Liver (tissue), 9 donors: ENCODE results near the gene TVP23C. TPM values are rescaled to one million over a fixed set of nuclear protein-coding genes. Genes with fewer than 3 reads are reported as not detected.

Source experiments
- DNase-seq: peaks from one replicate; pipeline ENCODE4 v3.0.0-alpha.2; 2017; ENCODE audit warnings: low spot score
- H3K27ac ChIP-seq, 2 donors: one replicate each; pipeline ENCODE4 v1.7.0; 2013; ENCODE audit warnings: inconsistent platforms in 2 of 2, low read length in 2 of 2, control low read depth in 1 of 2, low read depth in 1 of 2, mild to moderate bottlenecking in 1 of 2
- H3K27me3 ChIP-seq, 4 donors: one replicate each; pipeline versions ENCODE4 v1.6.1 to v1.7.0; 2013; ENCODE audit warnings: low read length in 3 of 4, inconsistent platforms in 1 of 4, mild to moderate bottlenecking in 1 of 4, moderate library complexity in 1 of 4; ENCODE audit not compliant: control insufficient read depth in 4 of 4, insufficient read depth in 4 of 4
- H3K36me3 ChIP-seq, 4 donors: one replicate each; pipeline versions ENCODE4 v1.6.1 to v1.7.0; 2013; ENCODE audit warnings: low read length in 3 of 4, mild to moderate bottlenecking in 3 of 4, low read depth in 1 of 4, moderate library complexity in 1 of 4; ENCODE audit not compliant: control insufficient read depth in 4 of 4, insufficient read depth in 3 of 4
- H3K4me1 ChIP-seq, 4 donors: one replicate each; pipeline versions ENCODE4 v1.6.1 to v1.7.0; 2013; ENCODE audit warnings: low read length in 3 of 4, mild to moderate bottlenecking in 3 of 4, moderate library complexity in 1 of 4; ENCODE audit not compliant: control insufficient read depth in 4 of 4, insufficient read depth in 4 of 4
- H3K4me3 ChIP-seq, 3 donors: one replicate each; pipeline versions ENCODE4 v1.6.1 to v1.7.0; 2013; ENCODE audit warnings: low read length in 3 of 3, control low read depth in 1 of 3, low read depth in 1 of 3, mild to moderate bottlenecking in 1 of 3
- H3K9ac ChIP-seq, 2 donors: one replicate each; pipeline ENCODE4 v1.7.0; 2013; ENCODE audit warnings: low read length in 2 of 2, mild to moderate bottlenecking in 2 of 2, moderate library complexity in 2 of 2, control low read depth in 1 of 2, low read depth in 1 of 2
- H3K9me3 ChIP-seq, 4 donors: one replicate each; pipeline versions ENCODE4 v1.6.1 to v1.7.0; 2013; ENCODE audit warnings: low read length in 3 of 4; ENCODE audit not compliant: control insufficient read depth in 4 of 4
- ATF3 ChIP-seq: IDR thresholded peaks from 2 replicates; pipeline ENCODE4 v1.6.1; 2016; ENCODE audit warnings: antibody characterized with exemption
- CTCF ChIP-seq: fragments of 150-350 bp; IDR thresholded peaks from 2 replicates; pipeline ENCODE4 v1.5.1; 2017; ENCODE audit warnings: improper control_type of control experiment, low read depth, low read length; ENCODE audit not compliant: missing input control
- EGR1 ChIP-seq, 2 donors: IDR thresholded peaks; 2 replicates each; pipeline ENCODE4 v1.6.1; 2016 to 2018; ENCODE audit warnings: antibody characterized with exemption in 2 of 2, low read depth in 2 of 2
- FOXA2 ChIP-seq: IDR thresholded peaks from 2 replicates; pipeline ENCODE4 v1.6.1; 2016; ENCODE audit warnings: antibody characterized with exemption
- GABPA ChIP-seq, 2 donors: IDR thresholded peaks in 1 of 2; conservative IDR thresholded peaks in 1 of 2; 2 replicates each; pipeline ENCODE4 v1.6.1; 2016; ENCODE audit warnings: antibody characterized with exemption in 2 of 2, mild to moderate bottlenecking in 1 of 2, moderate library complexity in 1 of 2
- HNF4A ChIP-seq, 2 donors: conservative IDR thresholded peaks; 2 replicates each; pipeline ENCODE4 v1.6.1; 2016; ENCODE audit warnings: antibody characterized with exemption in 2 of 2, mild to moderate bottlenecking in 2 of 2
- HNF4G ChIP-seq: IDR thresholded peaks from 2 replicates; pipeline ENCODE4 v1.6.1; 2016; ENCODE audit warnings: antibody characterized with exemption
- JUND ChIP-seq, 2 donors: IDR thresholded peaks; 2 replicates each; pipeline ENCODE4 v1.6.1; 2016; ENCODE audit warnings: antibody characterized with exemption in 2 of 2
- MAX ChIP-seq: IDR thresholded peaks from 2 replicates; pipeline ENCODE4 v1.6.1; 2016; ENCODE audit warnings: antibody characterized with exemption
- NR2F2 ChIP-seq: IDR thresholded peaks from 2 replicates; pipeline ENCODE4 v1.6.1; 2016; ENCODE audit warnings: antibody characterized with exemption
- RAD21 ChIP-seq, 2 donors: IDR thresholded peaks; 2 replicates each; pipeline ENCODE4 v1.6.1; 2016; ENCODE audit warnings: antibody characterized with exemption in 2 of 2, mild to moderate bottlenecking in 2 of 2
- REST ChIP-seq: IDR thresholded peaks from 2 replicates; pipeline ENCODE4 v1.6.1; 2016; ENCODE audit warnings: antibody characterized with exemption, mild to moderate bottlenecking
- RXRA ChIP-seq, 2 donors: IDR thresholded peaks; 2 replicates each; pipeline ENCODE4 v1.6.1; 2017 to 2018; ENCODE audit warnings: antibody characterized with exemption in 2 of 2, mild to moderate bottlenecking in 1 of 2
- SP1 ChIP-seq: IDR thresholded peaks from 2 replicates; pipeline ENCODE4 v1.6.1; 2018; ENCODE audit warnings: antibody characterized with exemption, mild to moderate bottlenecking
- TAF1 ChIP-seq: conservative IDR thresholded peaks from 2 replicates; pipeline ENCODE4 v1.6.1; 2016; ENCODE audit warnings: antibody characterized with exemption, mild to moderate bottlenecking
- YY1 ChIP-seq: IDR thresholded peaks from 2 replicates; pipeline ENCODE4 v1.6.1; 2016; ENCODE audit warnings: antibody characterized with exemption, mild to moderate bottlenecking
- ZBTB33 ChIP-seq: IDR thresholded peaks from 2 replicates; pipeline ENCODE4 v1.6.1; 2016; ENCODE audit warnings: antibody characterized with exemption
- WGBS: extraction: QIAGEN DNeasy Blood & Tissue Kit; methylation state at CpG from one replicate; pipeline ENCODE4 v1.1.7; 2013; 5-methylcytosine and 5-hydroxymethylcytosine counted together
- polyA plus RNA-seq, 2 donors: library from polyadenylated mRNA; stranded (reverse) in 1 of 2; unstranded in 1 of 2; fragments of 200-250 nt in 1 of 2; fragments of >200 nt in 1 of 2; fragmentation: Nextera tagmentation in 1 of 2; extraction: Ambion mirVana in 1 of 2; gene quantifications; one replicate each; pipeline versions ENCODE4 v1.2.1 to v1.2.3, GENCODE V29; 2013 to 2015
- total RNA-seq, 2 donors: library from RNA; depleted of rRNA; stranded (reverse); fragments of >200 nt; gene quantifications; one replicate each; pipeline ENCODE4 v1.2.3, GENCODE V29; 2014
- donor health status: healthy.
- donor health status: healthy.
- donor health status: healthy.
- donor health status: healthy.
- donor health status: healthy.

TVP23C gene
- total and polyA plus RNA-seq, 4 donors: 0.77 to 20.7 (median 4.9) TPM

- Histone ChIP-seq H3K9me3 (no peaks in the 10 kb centered on the region), H3K27me3 (no peaks in the 10 kb centered on the region), H3K4me3 (no peak within 1 kb of the TSS), H3K36me3 (no peaks in the 10 kb centered on the region), H3K27ac (no peak within 1 kb of the TSS), H3K4me1 (peaks cover 0 to 3% (median 1%) of the 10 kb centered on the region in 4 donors), H3K9ac (no peak within 1 kb of the TSS)
- TF ChIP-seq MAX (no peak), GABPA (IDR thresholded peaks at IDR 0.05 in 1 of 2, conservative IDR thresholded peaks at IDR 0.05 in 1 of 2) (no peak), HNF4G (no peak), YY1 (no peak), REST (no peak), SP1 (no peak), CTCF (no peak), ZBTB33 (no peak), ATF3 (no peak), JUND (IDR thresholded peaks at IDR 0.05) (no peak), FOXA2 (no peak), RXRA (IDR thresholded peaks at IDR 0.05) (no peak), HNF4A (conservative IDR thresholded peaks at IDR 0.05) (no peak), RAD21 (IDR thresholded peaks at IDR 0.05) (no peak), EGR1 (IDR thresholded peaks at IDR 0.05; ENCODE audit: low read depth in 2 of 2) (no peak), NR2F2 (no peak)
- WGBS: 91% methylated on average over 3 of the region's 3 CpGs
- no peak for DNase-seq
These were observed 95.7 kb downstream of the TVP23C start, which contains the start of gene CDRT4 for GRCh38 chr17:15467592-15467991. CDRT4 (minus strand) TSS chr17:15467621; CDS start chr17:15440238, 27,383 bp downstream.

- H3K9ac ChIP-seq: no peak overlapping the region
- no peaks in the 10 kb centered on the region for H3K27me3 ChIP-seq
- H3K36me3 ChIP-seq: no peaks in the 10 kb centered on the region
- H3K4me1 ChIP-seq: peaks cover 0 to 3% (median 1%) of the 10 kb centered on the region in 4 donors
- H3K9me3 ChIP-seq: no peaks in the 10 kb centered on the region
- no peak overlapping the region for H3K4me3 ChIP-seq
- TF ChIP-seq JUND (IDR thresholded peaks at IDR 0.05): no peak
- no peak for TF ChIP-seq REST
- TF ChIP-seq TAF1: no peak
- TF ChIP-seq RXRA (IDR thresholded peaks at IDR 0.05): no peak
- no peak for TF ChIP-seq MAX
- no peak for TF ChIP-seq EGR1 (IDR thresholded peaks at IDR 0.05; ENCODE audit: low read depth in 2 of 2)
- no peak for TF ChIP-seq RAD21 (IDR thresholded peaks at IDR 0.05)
- no peak overlapping the region for H3K27ac ChIP-seq
- 90% methylated on average over 6 of the region's 6 CpGs for WGBS
- DNase-seq: no peak
These were observed 97.2 kb downstream of the TVP23C start for GRCh38 chr17:15466131-15466530.
